NCI-H82 treated with DMSO at 0.1 percent for 48 hours (cell line): ENCODE data around the gene TP53TG5.
A peak's percentile ranks its signal among the peaks of the same experiment; 100 is the strongest.

Source experiments
- DNase-seq: peaks from one replicate; lab custom pipeline; 2025; ENCODE audit not compliant: unreplicated experiment; lab: John Stamatoyannopoulos, UW

Gene TP53TG5

GRCh38 chr20:45405571-45406259 lies 27.6 kb upstream of the TP53TG5 start:
- DNase-seq, result no peak

GRCh38 chr20:45404438-45404837 lies 26.3 kb upstream of the TP53TG5 start:
- peak; percentile 17 for DNase-seq

- DNase-seq, result no peak
Observed at GRCh38 chr20:45402946-45403345, 24.8 kb upstream of the TP53TG5 start.

- no peak for DNase-seq
Observed at GRCh38 chr20:45400346-45401031, 22.4 kb upstream of the TP53TG5 start.

GRCh38 chr20:45399018-45399417 lies 20.9 kb upstream of the TP53TG5 start:
- no peak for DNase-seq

GRCh38 chr20:45395114-45395415 lies 16.9 kb upstream of the TP53TG5 start:
- DNase-seq, result no peak

GRCh38 chr20:45394221-45395113 lies 16.3 kb upstream of the TP53TG5 start:
- DNase-seq, result no peak

GRCh38 chr20:45392733-45393132 lies 14.6 kb upstream of the TP53TG5 start:
- DNase-seq, result no peak

GRCh38 chr20:45391559-45391958 lies 13.4 kb upstream of the TP53TG5 start:
- DNase-seq, result no peak

- no peak for DNase-seq
Observed at GRCh38 chr20:45390931-45391330, 12.8 kb upstream of the TP53TG5 start.

GRCh38 chr20:45387274-45387673 lies 9.1 kb upstream of the TP53TG5 start:
- no peak for DNase-seq

GRCh38 chr20:45377269-45377668 lies 856 bp downstream of the TP53TG5 start:
- no peak for DNase-seq

GRCh38 chr20:45374966-45375365 lies 3.2 kb downstream of the TP53TG5 start:
- no peak for DNase-seq

GRCh38 chr20:45374101-45374467 lies 4.0 kb downstream of the TP53TG5 start:
- no peak for DNase-seq

- DNase-seq, result peak; percentile 74
Observed at GRCh38 chr20:45373353-45374100, 4.6 kb downstream of the TP53TG5 start.

- no peak for DNase-seq
Observed at GRCh38 chr20:45372646-45373352, 5.3 kb downstream of the TP53TG5 start.

GRCh38 chr20:45372241-45372640 lies 5.9 kb downstream of the TP53TG5 start:
- no peak for DNase-seq

- DNase-seq, result no peak
Observed at GRCh38 chr20:45370571-45371160, 7.5 kb downstream of the TP53TG5 start.

- DNase-seq, result no peak
Observed at GRCh38 chr20:45368221-45368980, 9.7 kb downstream of the TP53TG5 start.

GRCh38 chr20:45367126-45367525 lies 11.0 kb downstream of the TP53TG5 start:
- no peak for DNase-seq
